Adipocyte (in vitro differentiated cells): ENCODE results near the gene SLC27A1.
"Not testable (repeated sequence)": the region's sequence is repeated elsewhere in the genome, so short reads cannot be mapped to it uniquely, and the experiment has no call there.

ENCODE experiments used
- DNase-seq: peaks from one replicate; pipeline ENCODE4 v3.0.0-alpha.2; 2015; ENCODE audit warnings: low read depth
- H3K27me3 ChIP-seq: replicated peaks from 2 replicates; pipeline ENCODE4 v1.7.0; 2013; ENCODE audit warnings: mild to moderate bottlenecking, low read length, moderate library complexity; ENCODE audit not compliant: control insufficient read depth, insufficient read depth
- H3K36me3 ChIP-seq: 2 replicates; pipeline ENCODE4 v1.7.0; 2013; ENCODE audit warnings: low read length, mild to moderate bottlenecking, moderate library complexity; ENCODE audit not compliant: control insufficient read depth, insufficient read depth, severe bottlenecking
- H3K4me1 ChIP-seq: 2 replicates; pipeline ENCODE4 v1.7.0; 2013; ENCODE audit warnings: mild to moderate bottlenecking, low read length, moderate library complexity; ENCODE audit not compliant: control insufficient read depth, insufficient read depth
- H3K4me3 ChIP-seq: 2 replicates; pipeline ENCODE4 v1.7.0; 2013; ENCODE audit warnings: mild to moderate bottlenecking, low read length, moderate library complexity
- H3K9ac ChIP-seq: 2 replicates; pipeline ENCODE4 v1.7.0; 2013; ENCODE audit warnings: mild to moderate bottlenecking, low read length, moderate library complexity
- H3K9me3 ChIP-seq: 2 replicates; pipeline ENCODE4 v1.7.0; 2013; ENCODE audit warnings: mild to moderate bottlenecking, low read length, moderate library complexity; ENCODE audit not compliant: control insufficient read depth

SLC27A1 gene

DNA sequence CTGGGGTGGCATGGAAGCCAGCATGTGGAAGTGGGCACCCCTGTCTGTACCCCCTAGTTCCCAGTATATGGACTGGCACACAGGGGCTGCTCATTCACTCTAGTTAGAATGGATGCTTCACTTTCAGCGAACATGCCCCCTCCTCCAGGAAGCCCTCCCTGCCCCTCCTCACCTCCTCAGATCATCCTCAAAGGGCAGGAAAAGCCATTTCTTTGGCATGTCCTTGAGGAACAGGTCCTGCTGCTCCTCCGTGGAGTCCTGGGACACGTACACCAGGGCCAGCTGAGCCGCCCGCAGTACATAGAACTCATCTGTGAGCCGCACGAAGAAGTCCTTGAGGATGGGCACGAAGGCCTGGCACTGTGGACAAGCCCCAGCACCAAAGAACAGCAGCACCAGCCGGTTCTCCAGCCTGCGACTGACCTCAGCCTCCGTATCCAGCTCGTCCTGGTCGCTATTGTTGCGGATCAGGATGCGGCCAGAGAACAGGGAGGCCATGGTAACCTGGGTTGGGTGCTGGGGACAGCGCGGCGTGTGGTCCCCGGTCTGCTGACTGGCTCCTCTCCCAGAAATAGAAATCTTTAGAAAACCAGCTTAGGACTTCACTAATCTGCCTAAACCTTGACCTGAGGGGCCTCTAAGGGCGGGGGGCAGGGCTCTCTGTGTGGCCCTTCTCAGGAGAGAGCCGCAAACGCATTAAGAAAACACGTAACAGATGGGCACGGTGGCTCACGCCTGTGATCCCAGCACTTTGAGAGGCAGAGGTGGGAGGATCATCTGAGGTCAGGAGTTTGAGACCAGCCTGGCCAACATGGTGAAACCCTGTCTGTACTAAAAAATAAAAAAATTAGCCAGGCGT lies 9.7 kb upstream of the SLC27A1 start, which contains the start of gene NXNL1:
Gene NXNL1 (minus strand): TSS at position 555 of the 859 bp plus-strand sequence. CDS start 57 bp downstream, at position 498.
- Histone ChIP-seq H3K4me1 (peaks cover 5% of the 10 kb centered on the region), H3K9me3 (no peaks in the 10 kb centered on the region), H3K36me3 (no peaks in the 10 kb centered on the region), H3K9ac (no peak within 1 kb of the TSS), H3K27me3 (peaks cover 3% of the 10 kb centered on the region), H3K4me3 (no peak within 1 kb of the TSS)
- no peak for DNase-seq

DNA sequence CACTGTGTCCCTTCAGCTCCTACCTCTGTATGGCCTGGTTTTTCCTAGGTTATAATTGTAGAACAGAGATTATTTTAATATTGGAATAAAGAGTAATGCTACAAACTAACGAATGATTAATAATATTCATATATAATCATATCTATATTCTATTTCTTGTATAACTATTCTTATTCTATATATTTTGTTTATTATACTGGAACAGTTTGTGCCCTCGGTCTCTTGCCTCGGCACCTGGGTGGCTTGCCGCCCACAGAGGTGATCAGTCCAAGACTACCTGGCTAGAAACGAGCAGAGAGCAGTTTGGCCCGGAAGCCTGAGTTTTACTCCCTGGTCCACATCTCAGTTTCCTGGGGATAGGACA lies 3.9 kb upstream of the SLC27A1 start:
- H3K9me3 ChIP-seq: no peaks in the 10 kb centered on the region
- H3K36me3 ChIP-seq: no peaks in the 10 kb centered on the region
- H3K4me3 ChIP-seq: peak overlapping the region; percentile 88
- no peak for DNase-seq
- H3K27me3 ChIP-seq: peaks cover 3% of the 10 kb centered on the region
- H3K4me1 ChIP-seq: peaks cover 31% of the 10 kb centered on the region
- H3K9ac ChIP-seq: peak overlapping the region; percentile 98

DNA sequence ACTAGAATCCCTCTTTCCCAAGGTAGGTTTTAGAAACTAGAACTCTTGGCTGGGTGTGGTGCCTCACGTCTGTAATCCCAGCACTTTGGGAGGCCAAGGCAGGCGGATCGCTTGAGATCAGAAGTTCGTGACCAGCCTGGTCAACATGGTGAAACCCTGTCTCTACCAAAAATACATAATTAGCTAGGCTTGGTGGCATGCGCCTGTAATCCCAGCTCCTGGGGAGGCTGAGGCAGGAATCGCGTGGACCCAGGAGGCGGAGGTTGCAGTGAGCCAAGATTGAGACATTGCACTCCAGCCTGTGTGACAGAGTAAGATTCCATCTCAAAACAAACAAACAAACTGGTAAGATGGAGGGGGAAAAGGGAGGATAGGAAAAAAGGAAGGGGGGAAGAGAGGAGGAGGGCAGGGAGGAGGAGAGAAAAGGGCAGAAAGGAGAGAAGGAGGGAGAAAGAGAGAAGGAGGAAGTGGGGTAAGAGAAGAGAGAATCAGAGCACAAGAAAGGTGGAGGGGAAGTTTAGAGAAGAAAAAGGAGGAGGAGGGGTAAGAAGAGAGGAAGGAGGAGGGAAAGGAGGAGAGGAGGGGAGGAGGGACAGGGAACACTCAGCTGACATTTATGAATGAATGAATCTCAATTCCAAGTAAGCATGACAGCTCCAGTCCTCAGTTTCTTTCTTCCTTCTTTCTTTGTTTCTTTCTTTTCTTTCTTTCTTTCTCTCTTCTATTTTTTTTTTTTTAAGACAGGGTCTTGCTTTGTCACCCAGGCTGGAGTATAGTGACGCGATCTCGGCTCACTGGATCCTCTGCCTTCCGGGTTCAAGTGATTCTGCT lies 2.6 kb upstream of the SLC27A1 start:
- peaks cover 36% of the 10 kb centered on the region for H3K4me1 ChIP-seq
- H3K4me3 ChIP-seq: peak overlapping the region; percentile 88
- peak overlapping the region; percentile 98 for H3K9ac ChIP-seq
- H3K36me3 ChIP-seq: no peaks in the 10 kb centered on the region
- DNase-seq: peak; percentile 25
- H3K9me3 ChIP-seq: no peaks in the 10 kb centered on the region
- peaks cover 3% of the 10 kb centered on the region for H3K27me3 ChIP-seq

DNA sequence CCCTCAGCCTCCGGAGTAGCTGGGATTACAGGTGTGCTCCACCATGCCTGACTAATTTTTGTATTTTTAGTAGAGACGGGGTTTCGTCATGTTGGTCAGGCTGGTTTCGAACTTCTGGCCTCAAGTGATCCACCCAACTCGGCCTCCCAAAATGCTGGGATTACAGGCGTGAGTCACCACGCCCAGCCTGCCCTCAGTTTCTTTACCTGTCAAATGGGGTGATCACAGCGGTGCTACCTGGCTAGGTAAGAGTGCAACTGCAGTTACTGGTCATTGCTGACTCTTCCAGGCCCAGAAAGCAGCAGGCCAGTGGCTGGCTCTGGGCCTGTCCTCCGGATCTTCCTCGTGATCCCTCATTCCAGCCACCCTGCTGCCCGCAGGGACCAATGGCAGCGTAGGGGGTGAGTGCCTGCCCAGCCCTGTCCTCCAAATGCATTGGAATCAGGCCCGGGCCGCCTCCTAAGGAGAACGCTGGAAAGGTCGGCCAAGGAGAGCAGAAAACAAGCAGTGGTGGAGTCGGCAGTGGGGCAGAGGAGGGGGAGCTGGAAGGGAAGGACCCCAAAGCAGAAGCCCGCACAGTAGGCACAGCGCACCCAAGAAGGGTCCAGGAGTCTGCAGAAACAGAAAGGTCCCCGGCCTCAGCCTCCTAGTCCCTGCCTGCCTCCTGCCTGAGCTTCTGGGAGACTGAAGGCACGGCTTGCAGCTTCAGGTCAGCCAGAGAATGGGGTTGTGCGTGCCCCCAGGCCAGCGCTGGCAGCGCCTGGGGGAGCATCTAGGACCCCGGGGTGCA lies 1.8 kb upstream of the SLC27A1 start:
- Histone ChIP-seq H3K4me3 (peak overlapping the region; percentile 88), H3K4me1 (peaks cover 44% of the 10 kb centered on the region), H3K27me3 (peaks cover 3% of the 10 kb centered on the region), H3K9ac (peak overlapping the region; percentile 98), H3K9me3 (no peaks in the 10 kb centered on the region), H3K36me3 (peaks cover 5% of the 10 kb centered on the region)
- DNase-seq: no peak

DNA sequence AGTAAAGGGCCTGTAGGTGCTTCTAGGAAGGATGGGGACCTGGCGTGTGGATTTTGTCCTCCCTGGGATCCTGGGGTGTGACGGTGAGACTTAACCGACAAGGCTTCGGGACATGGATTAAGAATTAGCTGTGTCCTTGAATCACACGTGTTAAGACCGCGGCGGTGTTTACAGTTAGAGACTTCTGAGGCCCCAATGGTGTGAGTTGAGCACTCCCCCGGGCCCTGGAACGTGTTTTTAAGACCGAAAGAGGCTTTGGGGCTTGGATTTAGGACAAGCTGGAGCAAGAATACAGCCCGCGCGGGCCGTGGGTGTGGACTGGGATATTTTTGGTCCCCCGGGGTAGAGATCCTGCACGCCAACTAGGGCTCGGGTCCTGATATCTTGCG lies 1.2 kb upstream of the SLC27A1 start:
- Histone ChIP-seq H3K36me3 (peaks cover 10% of the 10 kb centered on the region), H3K4me1 (peaks cover 44% of the 10 kb centered on the region), H3K27me3 (peaks cover under 1% of the 10 kb centered on the region), H3K9me3 (no peaks in the 10 kb centered on the region), H3K9ac (peak overlapping the region; percentile 98), H3K4me3 (peak overlapping the region; percentile 88)
- no peak for DNase-seq

DNA sequence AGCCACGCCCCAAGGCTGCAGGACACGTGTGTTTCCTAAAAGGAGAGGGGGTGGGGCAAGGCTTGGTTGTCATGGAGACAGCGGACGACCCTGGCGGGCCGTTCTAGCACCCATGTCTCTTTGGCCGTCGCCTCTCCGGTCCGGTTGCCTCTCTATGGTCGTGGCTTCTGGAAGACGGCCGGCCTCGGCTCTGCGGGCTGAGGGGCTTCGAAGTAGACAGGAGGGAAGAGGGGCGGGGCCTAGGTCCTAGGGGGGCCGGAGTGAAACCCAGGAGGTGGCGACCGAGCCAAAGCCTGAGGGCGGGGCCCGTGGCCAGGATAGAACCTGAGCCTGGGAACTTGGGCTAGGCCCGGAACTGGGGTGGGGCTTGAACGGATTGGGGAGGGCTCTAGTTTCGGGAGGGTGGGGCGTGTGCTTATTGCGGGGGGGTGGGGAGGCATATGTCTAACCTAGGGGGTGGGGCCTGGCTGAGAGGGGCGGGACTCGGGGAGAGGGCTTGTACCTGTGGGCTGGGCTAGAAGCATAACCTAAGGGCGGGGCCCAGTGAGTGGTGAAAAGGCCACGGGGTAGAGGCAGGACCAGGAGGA lies 750 bp upstream of the SLC27A1 start:
- peaks cover 44% of the 10 kb centered on the region for H3K4me1 ChIP-seq
- peak overlapping the region; percentile 98 for H3K9ac ChIP-seq
- DNase-seq: peak; percentile 96
- H3K27me3 ChIP-seq: no peaks in the 10 kb centered on the region
- H3K36me3 ChIP-seq: peaks cover 11% of the 10 kb centered on the region
- H3K4me3 ChIP-seq: peak overlapping the region; percentile 91
- H3K9me3 ChIP-seq: no peaks in the 10 kb centered on the region

DNA sequence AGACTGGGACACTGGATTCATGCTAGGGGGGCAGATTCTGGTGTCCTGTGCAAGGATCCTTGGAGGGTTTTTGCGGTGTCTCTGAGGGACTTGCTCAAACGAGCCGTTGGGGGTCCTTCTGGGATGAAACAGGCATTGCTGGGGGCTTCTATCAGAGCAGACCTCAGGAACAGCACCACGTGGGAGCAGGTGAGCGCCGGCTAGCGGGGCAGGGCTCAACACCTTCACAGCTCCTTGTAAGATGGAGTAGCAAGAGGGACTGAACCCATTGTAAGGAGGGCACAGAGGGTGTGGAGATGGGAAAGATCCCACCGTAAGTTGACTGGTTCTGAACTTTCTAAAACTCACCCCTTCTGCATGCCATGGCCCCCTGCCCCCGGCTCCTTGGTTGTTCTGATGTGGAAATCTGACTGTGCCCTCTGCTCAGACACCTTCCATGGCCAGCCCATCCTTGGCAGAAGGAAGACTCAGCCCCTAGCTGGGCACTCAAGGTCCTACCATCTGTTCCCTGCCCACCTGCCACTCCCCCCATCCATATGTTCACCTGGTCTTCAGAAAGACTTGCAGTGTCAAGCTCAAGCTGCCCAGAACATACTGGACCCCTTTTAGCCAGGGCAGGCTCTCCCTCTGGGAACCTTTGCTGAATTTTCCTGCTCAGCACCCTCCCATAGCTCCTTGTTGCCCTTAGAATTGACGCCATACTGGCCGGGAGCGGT lies 1.2 kb downstream of the SLC27A1 start:
- peaks cover 11% of the 10 kb centered on the region for H3K36me3 ChIP-seq
- peaks cover 52% of the 10 kb centered on the region for H3K4me1 ChIP-seq
- peak overlapping the region; percentile 89 for H3K9ac ChIP-seq
- peak overlapping the region; percentile 91 for H3K4me3 ChIP-seq
- DNase-seq: no peak
- no peaks in the 10 kb centered on the region for H3K27me3 ChIP-seq
- no peaks in the 10 kb centered on the region for H3K9me3 ChIP-seq

DNA sequence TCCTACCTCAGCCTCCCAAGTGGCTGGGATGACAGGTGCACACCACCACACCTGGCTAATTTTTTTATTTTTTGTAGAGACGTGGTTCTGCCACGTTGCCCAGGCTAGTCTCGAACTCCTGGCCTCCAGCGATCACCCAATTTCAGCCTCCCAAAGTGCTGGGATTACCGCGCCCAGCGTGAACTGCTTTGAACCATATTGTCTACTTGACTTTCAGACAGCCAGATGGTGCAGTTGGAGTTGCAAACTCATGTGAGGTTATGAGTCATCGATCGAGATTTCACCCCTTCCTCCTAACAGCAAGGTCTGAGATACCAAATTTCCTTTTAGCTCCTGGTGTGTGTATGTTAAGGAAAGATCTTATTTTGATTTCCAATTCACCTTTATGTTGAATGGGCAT lies 2.7 kb downstream of the SLC27A1 start:
- peak; percentile 41 for DNase-seq

DNA sequence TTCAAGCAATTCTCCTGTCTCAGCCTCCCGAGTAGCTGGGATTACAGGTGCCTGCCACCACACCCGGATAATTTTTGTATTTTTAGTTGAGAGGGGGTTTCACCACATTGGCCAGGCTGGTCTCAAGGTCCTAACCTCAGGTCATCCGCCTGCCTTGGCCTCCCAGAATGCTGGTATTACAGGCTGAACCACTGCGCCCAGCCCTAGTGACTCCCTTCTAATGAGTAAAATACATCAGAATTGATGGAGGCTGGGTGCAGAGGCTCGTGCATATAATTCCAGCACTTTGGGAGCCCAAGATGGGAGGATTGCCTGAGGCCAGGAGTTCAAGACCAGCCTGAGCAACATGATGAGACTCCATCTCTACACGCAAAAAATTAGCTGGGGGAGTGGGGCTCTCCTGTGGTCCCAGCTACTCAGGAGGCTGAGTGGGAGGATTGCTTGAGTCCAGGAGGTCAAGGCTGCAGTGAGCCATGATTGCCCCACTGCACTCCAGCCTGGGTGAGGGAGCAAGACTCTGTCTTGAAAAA lies 4.8 kb downstream of the SLC27A1 start:
- peaks cover 11% of the 10 kb centered on the region for H3K36me3 ChIP-seq
- H3K4me3 ChIP-seq: peak overlapping the region; percentile 3
- H3K27me3 ChIP-seq, DNase-seq, H3K9me3 ChIP-seq: not testable (repeated sequence)
- H3K9ac ChIP-seq: peak overlapping the region; percentile 24
- H3K4me1 ChIP-seq: peaks cover 51% of the 10 kb centered on the region

More for the DNA sequence above, 2.7 kb downstream of the SLC27A1 start:
- Histone ChIP-seq H3K9ac (peak overlapping the region; percentile 4), H3K36me3 (peaks cover 11% of the 10 kb centered on the region), H3K4me1 (peaks cover 42% of the 10 kb centered on the region), H3K4me3 (no peak overlapping the region), H3K27me3 (no peaks in the 10 kb centered on the region), H3K9me3 (no peaks in the 10 kb centered on the region)

DNA sequence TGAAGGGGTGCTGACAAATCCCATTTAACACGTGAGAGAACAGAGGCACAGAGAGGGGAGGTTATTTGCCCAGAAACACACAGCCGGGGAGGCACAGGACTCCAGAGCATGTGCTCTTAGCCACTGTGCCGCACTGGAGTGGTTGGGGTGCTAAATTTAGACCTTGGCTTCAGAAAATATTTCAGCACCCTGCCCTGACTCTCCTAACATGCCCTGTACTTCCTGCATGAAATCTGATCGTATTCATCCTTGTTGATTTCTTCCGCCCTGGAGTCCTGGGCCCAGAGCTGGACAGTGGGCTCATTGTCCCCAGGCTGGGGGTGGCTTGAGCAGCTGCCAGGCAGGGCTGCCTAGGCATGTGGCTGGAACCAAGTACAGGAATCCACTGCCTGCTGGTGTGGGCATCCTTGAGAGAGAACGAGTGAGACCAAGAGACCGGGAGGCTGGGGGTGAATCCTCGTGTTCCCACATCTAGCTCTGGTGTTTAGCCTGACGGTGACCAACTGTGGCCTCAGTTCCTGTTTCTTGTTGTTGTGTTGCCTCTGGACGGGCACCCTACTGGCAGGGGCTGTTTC lies 5.3 kb downstream of the SLC27A1 start:
- Histone ChIP-seq H3K4me1 (peaks cover 56% of the 10 kb centered on the region), H3K4me3 (peak overlapping the region; percentile 3), H3K36me3 (peaks cover 11% of the 10 kb centered on the region), H3K9me3 (no peaks in the 10 kb centered on the region), H3K9ac (peak overlapping the region; percentile 24), H3K27me3 (no peaks in the 10 kb centered on the region)
- peak; percentile 48 for DNase-seq
